Lung (tissue), 12 donors: Measurements from ENCODE around the gene CTNNBL1. TPM values are rescaled to one million over a fixed set of nuclear protein-coding genes. Genes with fewer than 3 reads are reported as not detected.

ENCODE experiments used
- ATAC-seq: fragments of 200-7000 bp; cut with Tn5 transposase; one replicate; pipeline ENCODE4 v1.9.1; 2020; ENCODE audit warnings: moderate number of reproducible peaks; ENCODE audit not compliant: insufficient read depth, low FRiP score
- DNase-seq, 3 donors: peaks; one replicate each; pipeline ENCODE4 v3.0.0-alpha.2; 2013 to 2017
- H3K27ac ChIP-seq, 2 donors: one replicate each; pipeline ENCODE4 v1.5.1; 2013; ENCODE audit warnings: mild to moderate bottlenecking in 2 of 2, moderate library complexity in 2 of 2, control low read depth in 1 of 2, inconsistent platforms in 1 of 2, low read depth in 1 of 2, low read length in 1 of 2
- H3K27me3 ChIP-seq, 3 donors: one replicate each; pipeline ENCODE4 v1.5.1; 2013; ENCODE audit warnings: low read length in 2 of 3; ENCODE audit not compliant: control insufficient read depth in 3 of 3, insufficient read depth in 3 of 3
- H3K36me3 ChIP-seq, 4 donors: one replicate each; pipeline ENCODE4 v1.5.1; 2013; ENCODE audit warnings: low read length in 4 of 4, mild to moderate bottlenecking in 1 of 4, moderate library complexity in 1 of 4; ENCODE audit not compliant: control insufficient read depth in 4 of 4, insufficient read depth in 4 of 4
- H3K4me1 ChIP-seq, 5 donors: one replicate each; pipeline ENCODE4 v1.5.1; 2013; ENCODE audit warnings: low read length in 5 of 5, mild to moderate bottlenecking in 2 of 5, moderate library complexity in 1 of 5; ENCODE audit not compliant: control insufficient read depth in 5 of 5, insufficient read depth in 5 of 5
- H3K4me3 ChIP-seq: one replicate; pipeline ENCODE4 v1.5.1; 2013; ENCODE audit warnings: mild to moderate bottlenecking, control low read depth, moderate library complexity
- H3K9ac ChIP-seq, 2 donors: one replicate each; pipeline ENCODE4 v1.5.1; 2013; ENCODE audit warnings: low read length in 2 of 2, control low read depth in 1 of 2; ENCODE audit not compliant: insufficient read depth in 1 of 2
- H3K9me3 ChIP-seq, 4 donors: one replicate each; pipeline ENCODE4 v1.5.1; 2013; ENCODE audit warnings: low read length in 3 of 4, mild to moderate bottlenecking in 1 of 4, moderate library complexity in 1 of 4; ENCODE audit not compliant: control insufficient read depth in 4 of 4, insufficient read depth in 3 of 4
- CTCF ChIP-seq: IDR thresholded peaks from 2 replicates; pipeline ENCODE4 v1.5.1; 2012; ENCODE audit warnings: mild to moderate bottlenecking; ENCODE audit errors: control extremely low read depth, extremely low read depth
- WGBS, 2 donors: extraction: QIAGEN DNeasy Blood & Tissue Kit; methylation state at CpG; one replicate each; pipeline ENCODE4 v1.1.7; 2013; 5-methylcytosine and 5-hydroxymethylcytosine counted together
- polyA plus RNA-seq, 2 donors: library from polyadenylated mRNA; stranded (reverse); fragments of 200-250 nt; gene quantifications; one replicate each; pipeline ENCODE4 v1.2.1, GENCODE V29; 2013
- total RNA-seq, 2 donors: library from RNA; depleted of rRNA in 1 of 2; stranded (reverse); fragments of >200 nt in 1 of 2; gene quantifications; one replicate each; pipeline ENCODE4 v1.2.1, GENCODE V29; 2014 to 2021
- donor health status: control.
- donor health status: control.
- donor health status: Bipolar disorder and iron deficiency.
- donor health status: healthy.
- donor health status: DM: yes; HTN: yes; CAD: no.

Gene CTNNBL1
- total and polyA plus RNA-seq, 4 donors: 38.9 to 53.1 (median 49.2) TPM

- no peak for TF ChIP-seq CTCF
- no peak for ATAC-seq
- Histone ChIP-seq H3K4me3 (no peak overlapping the region), H3K9me3 (no peaks in the 10 kb centered on the region), H3K27me3 (no peaks in the 10 kb centered on the region), H3K4me1 (peaks cover 0 to 22% (median 4%) of the 10 kb centered on the region in 5 donors), H3K36me3 (no peaks in the 10 kb centered on the region), H3K9ac (no peak overlapping the region), H3K27ac (no peak overlapping the region)
- no peak for DNase-seq
These were observed 29.8 kb downstream of the CTNNBL1 start for GRCh38 chr20:37723668-37724067.

GRCh38 chr20:37725165-37725564 is 31.3 kb downstream of the CTNNBL1 start:
- no peak for TF ChIP-seq CTCF
- ATAC-seq (no peak), DNase-seq (no peak)
- Histone ChIP-seq H3K36me3 (no peaks in the 10 kb centered on the region), H3K27ac (no peak overlapping the region), H3K4me1 (peaks cover 0 to 27% (median 4%) of the 10 kb centered on the region in 5 donors), H3K9me3 (no peaks in the 10 kb centered on the region), H3K4me3 (no peak overlapping the region), H3K9ac (no peak overlapping the region), H3K27me3 (no peaks in the 10 kb centered on the region)
- WGBS, 2 donors: 88 to 92% methylated on average over 7 of the region's 7 CpGs

DNA sequence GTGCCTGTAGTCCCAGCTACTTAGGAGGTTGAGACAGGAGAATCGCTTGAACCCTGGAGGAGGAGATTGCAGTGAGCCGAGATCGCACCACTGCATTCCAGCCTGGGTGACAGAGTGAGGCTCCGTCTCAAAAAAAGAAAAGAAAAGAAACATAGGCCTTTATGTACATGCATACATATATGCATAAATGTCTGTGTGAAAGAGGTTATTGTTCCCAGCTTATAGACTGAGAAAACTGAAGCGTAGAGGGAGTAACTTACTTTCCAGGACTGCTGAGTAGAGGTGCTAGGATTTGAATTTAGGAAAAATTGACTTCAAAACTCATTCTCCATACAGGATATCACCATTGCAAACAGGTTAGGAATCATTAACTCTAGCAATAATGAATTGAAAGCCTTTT is 32.0 kb downstream of the CTNNBL1 start:
- Histone ChIP-seq H3K4me3 (no peak overlapping the region), H3K27me3 (no peaks in the 10 kb centered on the region), H3K9me3 (no peaks in the 10 kb centered on the region), H3K36me3 (no peaks in the 10 kb centered on the region), H3K27ac (no peak overlapping the region), H3K9ac (no peak overlapping the region), H3K4me1 (peaks cover 0 to 31% (median 4%) of the 10 kb centered on the region in 5 donors)
- 93 to 94% methylated on average over 5 of the region's 5 CpGs for WGBS, 2 donors
- TF ChIP-seq CTCF: no peak
- no peak for DNase-seq
- ATAC-seq: no peak

- H3K9me3 ChIP-seq: no peaks in the 10 kb centered on the region
- H3K4me3 ChIP-seq: no peak overlapping the region
- peaks cover 0 to under 1% (median 0%) of the 10 kb centered on the region in 4 donors for H3K36me3 ChIP-seq
- DNase-seq (no peak), ATAC-seq (no peak)
- no peak overlapping the region for H3K27ac ChIP-seq
- H3K4me1 ChIP-seq: peaks cover 0 to 29% (median 4%) of the 10 kb centered on the region in 5 donors
- no peak for TF ChIP-seq CTCF
- no peak overlapping the region for H3K9ac ChIP-seq
- no peaks in the 10 kb centered on the region for H3K27me3 ChIP-seq
These were observed 32.5 kb downstream of the CTNNBL1 start for GRCh38 chr20:37726321-37726720.
